Right lobe of liver (tissue), 6 donors: Measurements from ENCODE around the gene SLC49A3. TPM values are rescaled to one million over a fixed set of nuclear protein-coding genes. Genes with fewer than 3 reads are reported as not detected.
A peak's percentile ranks its signal among the peaks of the same experiment; 100 is the strongest.

Experiments
- ATAC-seq, 4 donors: fragments of 200-7000 bp; cut with Tn5 transposase; one replicate each; pipeline ENCODE4 v1.9.1; 2020; ENCODE audit warnings: mild to moderate bottlenecking in 4 of 4, moderate library complexity in 4 of 4
- DNase-seq, 3 donors: peaks; one replicate each; pipeline ENCODE4 v3.0.0-alpha.2; 2020
- H3K27ac ChIP-seq, 3 donors: fragments of 200-600 bp; one replicate each; pipeline ENCODE4 v1.8.0; 2022
- H3K27me3 ChIP-seq, 2 donors: fragments of 200-600 bp; one replicate each; pipeline ENCODE4 v1.8.0; 2022
- H3K36me3 ChIP-seq, 4 donors: fragments of 200-600 bp; sonication (generic) in 1 of 4; one replicate each; pipeline versions ENCODE4 v1.5.1 to v1.8.0; 2017 to 2022; ENCODE audit warnings: control low read depth in 1 of 4
- H3K4me1 ChIP-seq, 4 donors: fragments of 200-600 bp; sonication (generic) in 1 of 4; one replicate each; pipeline versions ENCODE4 v1.5.1 to v1.8.0; 2017 to 2022; ENCODE audit warnings: control low read depth in 1 of 4
- H3K4me3 ChIP-seq, 3 donors: fragments of 200-600 bp; one replicate each; pipeline ENCODE4 v1.8.0; 2022
- H3K9me3 ChIP-seq, 4 donors: fragments of 200-600 bp; sonication (generic) in 1 of 4; one replicate each; pipeline versions ENCODE4 v1.5.1 to v1.8.0; 2017 to 2022; ENCODE audit warnings: control low read depth in 1 of 4
- POLR2A ChIP-seq: fragments of 450-650 bp; IDR thresholded peaks from one replicate; pipeline ENCODE4 v1.6.1; 2017; ENCODE audit warnings: antibody characterized with exemption, mild to moderate bottlenecking
- WGBS: methylation state at CpG from one replicate; pipeline ENCODE4 v1.1.6; 2018; ENCODE audit warnings: low coverage, low lambda C conversion rate; ENCODE audit not compliant: insufficient coverage; ENCODE audit errors: missing lambda C conversion rate; 5-methylcytosine and 5-hydroxymethylcytosine counted together
- intact Hi-C, 2 donors: fragments of 100-400 bp; cut with DNase I; formaldehyde crosslinking; loops; one replicate each; pipeline versions ENCODE4 v1.11.2 to v1.14.1; 2022
- total RNA-seq, 6 experiments: library from RNA; depleted of rRNA in 2 of 6; stranded (reverse); fragments of >200 nt in 2 of 6; fragmentation: NEBNext Ultra II Directional in 3 of 6; extraction: Animal tissue kit (Norgen Biotek cat#: 25700) in 3 of 6; gene quantifications; one replicate each; pipeline versions ENCODE4 v1.1.0 to v1.2.4, GENCODE V29; 2016 to 2023
- TF ChIP-seq, protein P1 (sequence below), 4 donors: fragments of 200-600 bp in 3 of 4; fragments of 450-650 bp in 1 of 4; IDR thresholded peaks; one replicate each; pipeline versions ENCODE4 v1.5.1 to v1.8.0; 2016 to 2022; ENCODE audit warnings: antibody characterized with exemption in 4 of 4, mild to moderate bottlenecking in 2 of 4
- donor health status: DM: no; HTN: yes; CAD: no.
- donor health status: DM: no; HTN: no; CAD: no.
- donor health status: DM: no; HTN: no; CAD: no.
- donor health status: DM: no; HTN: yes; CAD: no.
- donor health status: DM: no; HTN: yes; CAD: no.

SLC49A3 gene
- total RNA-seq, 6 experiments from 2014 or later = 2.9 to 9.0 (median 5.2) TPM

DNA sequence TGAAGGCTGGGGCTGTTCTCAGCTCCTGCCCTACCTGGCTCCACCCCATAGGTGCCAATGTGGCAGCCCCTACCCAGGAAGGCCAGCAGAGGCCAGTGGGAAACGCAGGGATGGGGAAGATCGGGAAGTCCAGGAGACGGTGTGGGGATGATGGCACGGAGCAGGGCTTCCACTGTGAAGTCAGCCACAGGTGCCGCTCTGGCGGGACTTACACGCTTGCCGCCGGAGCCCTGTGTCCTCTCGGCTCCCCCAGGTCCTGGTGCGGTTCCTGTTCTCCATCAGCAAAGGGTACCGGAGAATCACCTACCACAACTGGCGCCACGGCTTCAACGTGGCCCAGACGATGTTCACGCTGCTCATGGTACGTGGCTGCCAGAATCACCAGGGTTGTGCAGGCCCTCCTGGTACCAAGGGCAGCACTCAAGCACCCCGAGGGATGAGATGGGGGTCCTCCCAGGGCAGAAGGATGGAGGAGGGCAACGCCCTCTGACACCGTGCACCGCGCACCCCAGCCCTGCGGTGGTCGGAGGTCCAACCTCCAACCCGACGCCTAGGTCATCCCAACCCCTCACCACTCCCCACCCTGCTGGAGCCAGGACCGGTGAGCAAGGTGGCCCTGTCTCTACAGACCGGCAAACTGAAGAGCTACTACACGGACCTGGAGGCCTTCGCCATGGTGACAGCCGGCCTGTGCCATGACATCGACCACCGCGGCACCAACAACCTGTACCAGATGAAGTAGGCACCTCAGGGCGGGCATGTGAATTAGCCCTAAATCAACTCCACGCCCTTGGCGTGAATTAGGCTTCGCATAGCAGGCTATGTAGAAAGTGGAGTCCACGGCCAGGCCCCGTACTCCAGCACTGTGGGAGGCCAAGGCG lies 26.8 kb downstream of the SLC49A3 start:
- ATAC-seq (no peak), DNase-seq (peak in 2 of 3 donors; percentile 13 to 48)
- no peak overlapping the region for H3K27ac ChIP-seq
- no peaks in the 10 kb centered on the region for H3K4me1 ChIP-seq
- no peaks in the 10 kb centered on the region for H3K9me3 ChIP-seq
- no peak for TF ChIP-seq POLR2A
- TF ChIP-seq, protein P1, sequence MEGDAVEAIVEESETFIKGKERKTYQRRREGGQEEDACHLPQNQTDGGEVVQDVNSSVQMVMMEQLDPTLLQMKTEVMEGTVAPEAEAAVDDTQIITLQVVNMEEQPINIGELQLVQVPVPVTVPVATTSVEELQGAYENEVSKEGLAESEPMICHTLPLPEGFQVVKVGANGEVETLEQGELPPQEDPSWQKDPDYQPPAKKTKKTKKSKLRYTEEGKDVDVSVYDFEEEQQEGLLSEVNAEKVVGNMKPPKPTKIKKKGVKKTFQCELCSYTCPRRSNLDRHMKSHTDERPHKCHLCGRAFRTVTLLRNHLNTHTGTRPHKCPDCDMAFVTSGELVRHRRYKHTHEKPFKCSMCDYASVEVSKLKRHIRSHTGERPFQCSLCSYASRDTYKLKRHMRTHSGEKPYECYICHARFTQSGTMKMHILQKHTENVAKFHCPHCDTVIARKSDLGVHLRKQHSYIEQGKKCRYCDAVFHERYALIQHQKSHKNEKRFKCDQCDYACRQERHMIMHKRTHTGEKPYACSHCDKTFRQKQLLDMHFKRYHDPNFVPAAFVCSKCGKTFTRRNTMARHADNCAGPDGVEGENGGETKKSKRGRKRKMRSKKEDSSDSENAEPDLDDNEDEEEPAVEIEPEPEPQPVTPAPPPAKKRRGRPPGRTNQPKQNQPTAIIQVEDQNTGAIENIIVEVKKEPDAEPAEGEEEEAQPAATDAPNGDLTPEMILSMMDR (IDR thresholded peaks at IDR 0.05) = no peak
- no peaks in the 10 kb centered on the region for H3K36me3 ChIP-seq
- H3K27me3 ChIP-seq = no peaks in the 10 kb centered on the region
- H3K4me3 ChIP-seq = no peak overlapping the region
- WGBS = 81% methylated on average over 11 of the region's 42 CpGs
- intact Hi-C loops = no loop called here

DNA sequence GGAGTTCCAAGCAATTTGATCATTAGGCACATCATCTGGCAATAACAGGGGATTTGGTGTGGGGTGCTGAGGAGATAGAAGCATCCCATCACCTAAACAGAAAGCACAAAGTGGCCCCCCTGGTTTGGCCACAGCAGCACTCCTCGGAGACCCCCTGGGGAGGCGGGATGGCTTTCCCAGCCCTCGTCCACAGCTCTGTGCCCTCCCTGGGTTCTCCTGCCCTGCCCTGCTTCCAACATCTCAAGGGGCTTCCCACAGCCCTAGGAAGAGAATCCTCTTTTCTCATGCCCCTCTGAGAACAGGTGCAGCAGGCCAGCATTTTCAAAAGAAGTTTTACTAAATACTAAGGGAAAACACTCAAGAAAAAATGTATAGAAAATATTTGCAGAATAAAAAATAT lies 27.7 kb downstream of the SLC49A3 start:
- no peak overlapping the region for H3K27ac ChIP-seq
- intact Hi-C loops = no loop called here
- no peaks in the 10 kb centered on the region for H3K27me3 ChIP-seq
- DNase-seq (peak in 1 of 3 donors; percentile 16), ATAC-seq (no peak)
- H3K9me3 ChIP-seq = no peaks in the 10 kb centered on the region
- TF ChIP-seq, protein P1 (IDR thresholded peaks at IDR 0.05) = no peak
- no peak for TF ChIP-seq POLR2A
- H3K4me1 ChIP-seq = no peaks in the 10 kb centered on the region
- no peaks in the 10 kb centered on the region for H3K36me3 ChIP-seq
- WGBS = 100% methylated on average over 2 of the region's 3 CpGs
- no peak overlapping the region for H3K4me3 ChIP-seq

DNA sequence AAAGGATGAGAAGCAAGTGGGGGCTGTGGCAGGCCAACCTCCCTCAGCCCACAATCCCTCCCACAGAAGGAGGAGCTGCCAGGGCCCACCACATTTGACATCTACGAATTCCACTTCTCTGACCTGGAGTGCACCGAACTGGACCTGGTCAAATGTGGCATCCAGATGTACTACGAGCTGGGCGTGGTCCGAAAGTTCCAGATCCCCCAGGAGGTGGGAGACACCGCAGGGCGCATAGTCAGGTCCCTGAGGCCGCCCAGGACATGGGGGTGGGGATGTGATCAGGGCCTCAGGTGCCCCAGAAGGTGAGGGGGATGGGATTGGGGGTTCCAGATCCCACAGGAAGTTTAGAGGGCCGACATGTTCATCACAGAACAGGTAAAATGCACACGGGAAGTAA lies 28.6 kb downstream of the SLC49A3 start:
- no peak overlapping the region for H3K27ac ChIP-seq
- ATAC-seq (no peak), DNase-seq (peak in 1 of 3 donors; percentile 45)
- intact Hi-C loops = no loop called here
- no peaks in the 10 kb centered on the region for H3K4me1 ChIP-seq
- no peaks in the 10 kb centered on the region for H3K36me3 ChIP-seq
- TF ChIP-seq POLR2A = no peak
- TF ChIP-seq, protein P1 (IDR thresholded peaks at IDR 0.05) = no peak
- 62% methylated on average over 4 of the region's 10 CpGs for WGBS
- H3K4me3 ChIP-seq = no peak overlapping the region
- no peaks in the 10 kb centered on the region for H3K9me3 ChIP-seq
- H3K27me3 ChIP-seq = no peaks in the 10 kb centered on the region

DNA sequence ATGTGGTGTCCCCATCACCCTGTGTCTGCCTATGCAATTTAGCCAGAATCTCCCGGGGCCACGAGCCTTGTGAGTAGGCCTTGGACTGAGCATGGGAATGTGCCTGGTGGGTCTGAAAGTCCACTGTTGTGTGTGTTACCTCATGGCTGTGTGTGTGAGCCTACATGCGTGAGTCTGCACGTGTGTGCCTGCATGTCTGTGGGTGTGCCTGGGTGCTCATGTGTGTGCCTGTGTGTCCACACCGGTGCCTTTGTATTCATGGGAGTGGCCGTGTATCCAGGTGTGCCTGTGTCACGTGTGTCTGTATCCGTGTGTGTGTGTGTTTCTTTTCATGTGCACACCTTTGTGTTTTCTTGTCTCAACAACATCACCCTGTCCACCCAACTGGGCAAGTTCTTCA lies 29.1 kb downstream of the SLC49A3 start:
- no peaks in the 10 kb centered on the region for H3K36me3 ChIP-seq
- intact Hi-C loops = no loop called here
- DNase-seq (peak in 1 of 3 donors; percentile 26), ATAC-seq (no peak)
- TF ChIP-seq, protein P1 (IDR thresholded peaks at IDR 0.05) = no peak
- no peak for TF ChIP-seq POLR2A
- H3K9me3 ChIP-seq = no peaks in the 10 kb centered on the region
- H3K4me3 ChIP-seq = no peak overlapping the region
- H3K27me3 ChIP-seq = no peaks in the 10 kb centered on the region
- H3K4me1 ChIP-seq = no peaks in the 10 kb centered on the region
- 76% methylated on average over 4 of the region's 8 CpGs for WGBS
- no peak overlapping the region for H3K27ac ChIP-seq
